ENCODE results near the gene JUNB. TPM values are rescaled to one million over a fixed set of nuclear protein-coding genes. Genes with fewer than 3 reads are reported as not detected.
A peak's percentile ranks its signal among the peaks of the same experiment; 100 is the strongest.

The JUNB gene
- total and polyA plus RNA-seq, 2 of the 13 experiments (the other 11 are each of a cell fraction or from before 2014, with no cell fraction given) = 7.7 to 8.2 TPM

DNA sequence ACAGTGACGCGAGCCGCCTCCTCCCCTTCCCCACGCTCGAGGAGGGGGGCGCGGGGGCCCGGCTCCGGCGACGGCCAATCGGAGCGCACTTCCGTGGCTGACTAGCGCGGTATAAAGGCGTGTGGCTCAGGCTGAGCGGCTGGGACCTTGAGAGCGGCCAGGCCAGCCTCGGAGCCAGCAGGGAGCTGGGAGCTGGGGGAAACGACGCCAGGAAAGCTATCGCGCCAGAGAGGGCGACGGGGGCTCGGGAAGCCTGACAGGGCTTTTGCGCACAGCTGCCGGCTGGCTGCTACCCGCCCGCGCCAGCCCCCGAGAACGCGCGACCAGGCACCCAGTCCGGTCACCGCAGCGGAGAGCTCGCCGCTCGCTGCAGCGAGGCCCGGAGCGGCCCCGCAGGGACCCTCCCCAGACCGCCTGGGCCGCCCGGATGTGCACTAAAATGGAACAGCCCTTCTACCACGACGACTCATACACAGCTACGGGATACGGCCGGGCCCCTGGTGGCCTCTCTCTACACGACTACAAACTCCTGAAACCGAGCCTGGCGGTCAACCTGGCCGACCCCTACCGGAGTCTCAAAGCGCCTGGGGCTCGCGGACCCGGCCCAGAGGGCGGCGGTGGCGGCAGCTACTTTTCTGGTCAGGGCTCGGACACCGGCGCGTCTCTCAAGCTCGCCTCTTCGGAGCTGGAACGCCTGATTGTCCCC lies at the start of gene JUNB (continued):
- TF ChIP-seq RELA (CRISPR knock-in tag; IDR thresholded peaks at IDR 0.05) (0 out of 2 replicates have a peak, but pooled peaks have one; percentile 85), FOXK1 (CRISPR knock-in tag; IDR thresholded peaks at IDR 0.05; ENCODE audit: borderline replicate concordance, low read depth) (peak; percentile 99), TSC22D2 (CRISPR knock-in tag; IDR thresholded peaks at IDR 0.05; ENCODE audit: borderline replicate concordance) (peak; percentile 95), RNF2 (conservative IDR thresholded peaks at IDR 0.05; ENCODE audit: low read depth) (no peak; the same call in 1 of the 2 replicates), PHB2 (IDR thresholded peaks at IDR 0.05; ENCODE audit: partially characterized antibody) (no peak), ZFP36 (IDR thresholded peaks at IDR 0.05; ENCODE audit: borderline replicate concordance, low read depth, low read length, partially characterized antibody) (no peak), ZMYM3 (CRISPR knock-in tag; IDR thresholded peaks at IDR 0.05) (peak; percentile 56; the same call in 1 of the 2 replicates), REXO4 (CRISPR knock-in tag; IDR thresholded peaks at IDR 0.05; ENCODE audit: borderline replicate concordance) (no peak), ZNF224 (CRISPR knock-in tag; IDR thresholded peaks at IDR 0.05) (no peak), HDAC2 (CRISPR knock-in tag; IDR thresholded peaks at IDR 0.05) (peak; percentile 84)
- TF ChIP-seq, protein P1, sequence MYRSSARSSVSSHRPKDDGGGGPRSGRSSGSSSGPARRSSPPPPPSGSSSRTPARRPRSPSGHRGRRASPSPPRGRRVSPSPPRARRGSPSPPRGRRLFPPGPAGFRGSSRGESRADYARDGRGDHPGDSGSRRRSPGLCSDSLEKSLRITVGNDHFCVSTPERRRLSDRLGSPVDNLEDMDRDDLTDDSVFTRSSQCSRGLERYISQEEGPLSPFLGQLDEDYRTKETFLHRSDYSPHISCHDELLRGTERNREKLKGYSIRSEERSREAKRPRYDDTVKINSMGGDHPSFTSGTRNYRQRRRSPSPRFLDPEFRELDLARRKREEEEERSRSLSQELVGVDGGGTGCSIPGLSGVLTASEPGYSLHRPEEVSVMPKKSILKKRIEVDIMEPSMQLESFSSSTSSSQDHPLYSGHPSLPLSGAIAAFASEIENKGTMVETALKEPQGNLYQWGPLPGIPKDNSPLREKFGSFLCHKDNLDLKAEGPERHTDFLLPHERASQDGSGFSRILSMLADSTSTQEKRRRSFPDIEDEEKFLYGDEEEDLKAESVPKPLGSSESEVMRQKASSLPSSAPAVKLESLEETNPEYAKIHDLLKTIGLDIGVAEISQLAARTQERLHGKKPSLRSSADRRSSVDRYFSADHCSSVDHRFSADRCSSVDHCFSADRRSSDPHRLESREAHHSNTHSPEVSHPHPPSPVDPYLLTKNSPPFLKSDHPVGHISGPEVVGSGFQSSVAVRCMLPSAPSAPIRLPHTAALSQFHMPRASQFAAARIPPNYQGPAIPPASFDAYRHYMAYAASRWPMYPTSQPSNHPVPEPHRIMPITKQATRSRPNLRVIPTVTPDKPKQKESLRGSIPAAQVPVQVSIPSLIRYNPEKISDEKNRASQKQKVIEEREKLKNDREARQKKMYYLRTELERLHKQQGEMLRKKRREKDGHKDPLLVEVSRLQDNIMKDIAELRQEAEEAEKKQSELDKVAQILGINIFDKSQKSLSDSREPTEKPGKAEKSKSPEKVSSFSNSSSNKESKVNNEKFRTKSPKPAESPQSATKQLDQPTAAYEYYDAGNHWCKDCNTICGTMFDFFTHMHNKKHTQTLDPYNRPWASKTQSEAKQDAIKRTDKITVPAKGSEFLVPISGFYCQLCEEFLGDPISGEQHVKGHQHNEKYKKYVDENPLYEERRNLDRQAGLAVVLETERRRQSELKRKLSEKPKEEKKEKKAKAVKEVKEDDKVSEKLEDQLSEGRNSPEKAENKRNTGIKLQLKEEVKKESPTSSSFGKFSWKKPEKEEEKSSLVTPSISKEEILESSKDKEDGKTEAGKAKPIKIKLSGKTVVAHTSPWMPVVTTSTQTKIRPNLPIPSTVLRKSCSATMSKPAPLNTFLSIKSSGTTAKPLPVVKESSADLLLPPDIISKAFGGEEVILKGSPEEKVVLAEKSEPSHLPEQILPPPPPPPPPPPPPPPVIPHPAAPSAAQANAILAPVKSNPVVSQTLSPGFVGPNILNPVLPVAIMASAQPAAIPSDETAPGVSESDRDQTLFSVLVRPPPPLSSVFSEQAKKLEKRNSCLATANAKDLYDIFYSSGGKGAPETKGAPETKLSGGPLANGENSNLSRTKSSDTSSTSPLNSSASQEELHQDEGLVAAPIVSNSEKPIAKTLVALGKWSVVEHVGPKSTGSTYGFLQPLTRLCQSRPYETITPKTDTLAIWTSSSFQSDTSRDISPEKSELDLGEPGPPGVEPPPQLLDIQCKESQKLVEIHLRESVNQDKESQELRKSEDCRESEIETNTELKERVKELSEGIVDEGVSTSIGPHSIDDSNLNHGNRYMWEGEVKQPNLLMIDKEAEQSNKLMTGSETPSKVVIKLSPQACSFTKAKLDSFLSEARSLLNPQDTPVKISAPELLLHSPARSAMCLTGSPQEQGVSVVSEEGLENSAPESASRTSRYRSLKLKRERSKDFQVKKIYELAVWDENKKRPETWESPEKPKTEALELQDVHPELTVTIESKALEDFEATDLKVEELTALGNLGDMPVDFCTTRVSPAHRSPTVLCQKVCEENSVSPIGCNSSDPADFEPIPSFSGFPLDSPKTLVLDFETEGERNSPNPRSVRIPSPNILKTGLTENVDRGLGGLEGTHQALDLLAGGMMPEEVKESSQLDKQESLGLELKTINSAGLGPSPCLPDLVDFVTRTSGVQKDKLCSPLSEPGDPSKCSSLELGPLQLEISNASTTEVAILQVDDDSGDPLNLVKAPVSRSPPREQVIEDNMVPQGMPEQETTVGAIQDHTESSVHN (CRISPR knock-in tag; IDR thresholded peaks at IDR 0.05) = no peak
- TF ChIP-seq, protein P2, sequence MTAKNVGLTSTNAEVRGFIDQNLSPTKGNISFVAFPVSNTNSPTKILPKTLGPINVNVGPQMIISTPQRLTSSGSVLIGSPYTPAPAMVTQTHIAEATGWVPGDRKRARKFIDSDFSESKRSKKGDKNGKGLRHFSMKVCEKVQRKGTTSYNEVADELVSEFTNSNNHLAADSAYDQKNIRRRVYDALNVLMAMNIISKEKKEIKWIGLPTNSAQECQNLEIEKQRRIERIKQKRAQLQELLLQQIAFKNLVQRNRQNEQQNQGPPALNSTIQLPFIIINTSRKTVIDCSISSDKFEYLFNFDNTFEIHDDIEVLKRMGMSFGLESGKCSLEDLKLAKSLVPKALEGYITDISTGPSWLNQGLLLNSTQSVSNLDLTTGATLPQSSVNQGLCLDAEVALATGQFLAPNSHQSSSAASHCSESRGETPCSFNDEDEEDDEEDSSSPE (CRISPR knock-in tag; IDR thresholded peaks at IDR 0.05) = peak; percentile 79
- TF ChIP-seq, protein P3, sequence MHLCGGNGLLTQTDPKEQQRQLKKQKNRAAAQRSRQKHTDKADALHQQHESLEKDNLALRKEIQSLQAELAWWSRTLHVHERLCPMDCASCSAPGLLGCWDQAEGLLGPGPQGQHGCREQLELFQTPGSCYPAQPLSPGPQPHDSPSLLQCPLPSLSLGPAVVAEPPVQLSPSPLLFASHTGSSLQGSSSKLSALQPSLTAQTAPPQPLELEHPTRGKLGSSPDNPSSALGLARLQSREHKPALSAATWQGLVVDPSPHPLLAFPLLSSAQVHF (CRISPR knock-in tag; IDR thresholded peaks at IDR 0.05) = 0 out of 2 replicates have a peak, but pooled peaks have one; percentile 36
- TF ChIP-seq, protein P4, sequence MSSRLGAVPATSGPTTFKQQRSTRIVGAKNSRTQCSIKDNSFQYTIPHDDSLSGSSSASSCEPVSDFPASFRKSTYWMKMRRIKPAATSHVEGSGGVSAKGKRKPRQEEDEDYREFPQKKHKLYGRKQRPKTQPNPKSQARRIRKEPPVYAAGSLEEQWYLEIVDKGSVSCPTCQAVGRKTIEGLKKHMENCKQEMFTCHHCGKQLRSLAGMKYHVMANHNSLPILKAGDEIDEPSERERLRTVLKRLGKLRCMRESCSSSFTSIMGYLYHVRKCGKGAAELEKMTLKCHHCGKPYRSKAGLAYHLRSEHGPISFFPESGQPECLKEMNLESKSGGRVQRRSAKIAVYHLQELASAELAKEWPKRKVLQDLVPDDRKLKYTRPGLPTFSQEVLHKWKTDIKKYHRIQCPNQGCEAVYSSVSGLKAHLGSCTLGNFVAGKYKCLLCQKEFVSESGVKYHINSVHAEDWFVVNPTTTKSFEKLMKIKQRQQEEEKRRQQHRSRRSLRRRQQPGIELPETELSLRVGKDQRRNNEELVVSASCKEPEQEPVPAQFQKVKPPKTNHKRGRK (CRISPR knock-in tag; IDR thresholded peaks at IDR 0.05) = no peak
- TF ChIP-seq, protein P5, sequence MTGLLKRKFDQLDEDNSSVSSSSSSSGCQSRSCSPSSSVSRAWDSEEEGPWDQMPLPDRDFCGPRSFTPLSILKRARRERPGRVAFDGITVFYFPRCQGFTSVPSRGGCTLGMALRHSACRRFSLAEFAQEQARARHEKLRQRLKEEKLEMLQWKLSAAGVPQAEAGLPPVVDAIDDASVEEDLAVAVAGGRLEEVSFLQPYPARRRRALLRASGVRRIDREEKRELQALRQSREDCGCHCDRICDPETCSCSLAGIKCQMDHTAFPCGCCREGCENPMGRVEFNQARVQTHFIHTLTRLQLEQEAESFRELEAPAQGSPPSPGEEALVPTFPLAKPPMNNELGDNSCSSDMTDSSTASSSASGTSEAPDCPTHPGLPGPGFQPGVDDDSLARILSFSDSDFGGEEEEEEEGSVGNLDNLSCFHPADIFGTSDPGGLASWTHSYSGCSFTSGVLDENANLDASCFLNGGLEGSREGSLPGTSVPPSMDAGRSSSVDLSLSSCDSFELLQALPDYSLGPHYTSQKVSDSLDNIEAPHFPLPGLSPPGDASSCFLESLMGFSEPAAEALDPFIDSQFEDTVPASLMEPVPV (CRISPR knock-in tag; IDR thresholded peaks at IDR 0.05) = no peak

All from HepG2 (cell line).